ENCODE results near the gene S100A8.

DNA sequence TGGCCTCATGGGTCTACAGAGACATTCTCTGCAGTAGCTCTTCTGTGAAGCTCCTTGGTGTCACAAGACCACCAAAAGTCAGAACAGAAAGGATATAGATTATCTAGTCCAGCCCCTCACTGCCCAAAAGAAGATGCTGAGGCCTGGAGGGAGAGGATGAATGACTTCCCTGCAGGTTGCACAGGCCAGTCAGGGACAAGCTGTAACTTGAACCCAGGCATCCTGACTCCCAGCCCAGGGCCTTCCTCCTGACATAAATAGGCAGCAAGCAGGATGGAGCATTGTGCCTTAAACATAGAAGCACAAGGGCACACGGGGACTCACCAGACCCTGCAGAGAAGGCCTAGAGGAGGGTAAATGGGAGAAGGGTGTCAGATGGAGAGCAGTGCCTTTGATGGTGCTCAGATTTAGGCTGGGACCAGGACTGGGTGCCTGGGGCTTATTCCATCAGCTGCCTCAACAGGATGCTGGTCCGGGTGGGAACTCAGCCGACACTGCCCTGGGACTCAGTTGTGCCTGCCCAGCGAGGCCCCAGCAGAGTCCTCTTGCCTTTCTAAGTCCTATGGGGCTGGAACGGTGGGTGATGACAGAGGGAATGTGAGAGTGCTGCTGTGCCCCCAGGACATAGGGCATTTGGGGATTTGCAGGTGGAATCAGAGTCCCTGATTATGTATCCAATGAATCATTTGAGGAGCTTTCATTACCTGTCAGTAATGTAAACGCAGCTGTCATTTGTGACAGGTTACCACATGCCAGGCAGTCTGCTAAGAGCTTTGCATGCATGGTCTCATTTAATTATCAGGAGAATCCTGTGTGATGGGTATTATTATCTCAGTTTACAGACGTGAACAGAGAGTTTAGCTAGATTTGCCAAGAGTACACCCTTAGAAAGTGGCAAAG lies 38.6 kb upstream of the S100A8 start:
- no peak for TF ChIP-seq POLR2AphosphoS5 (IDR thresholded peaks at IDR 0.05; ENCODE audit: insufficient read depth, low read depth, low read length)
- TF ChIP-seq MAX (IDR thresholded peaks at IDR 0.05; ENCODE audit: insufficient read depth, insufficient read length) = no peak
- no peak for TF ChIP-seq POLR2A (IDR thresholded peaks at IDR 0.05; ENCODE audit: low read depth, low read length)
- no peak for TF ChIP-seq CTCF (IDR thresholded peaks at IDR 0.05; ENCODE audit: extremely low read depth in 1 of 2, insufficient read depth in 1 of 2, low read depth in 1 of 2, low read length in 2 of 2)
- TF ChIP-seq GATA2 (IDR thresholded peaks at IDR 0.05; ENCODE audit: insufficient read depth, insufficient read length, low read depth, low read length) = no peak
- no peak for TF ChIP-seq EZH2 (IDR thresholded peaks at IDR 0.05; ENCODE audit: borderline replicate concordance, low read depth, low read length, severe bottlenecking)

Data from endothelial cell of umbilical vein (primary cell).